HepG2 (cell line): ENCODE measurements around the gene WNT1. TPM values are rescaled to one million over a fixed set of nuclear protein-coding genes. Genes with fewer than 3 reads are reported as not detected.
A peak's percentile ranks its signal among the peaks of the same experiment; 100 is the strongest.

Experiments used
- CAMTA2 ChIP-seq: sonication (generic); formaldehyde crosslinking; IDR thresholded peaks from 2 replicates; pipeline ENCODE4 v1.4.0; 2020; ENCODE audit warnings: mild to moderate bottlenecking, missing genetic modification reagents, borderline replicate concordance
- CBFB ChIP-seq: sonication (generic); formaldehyde crosslinking; IDR thresholded peaks from 2 replicates; pipeline ENCODE4 v1.4.0; 2020; ENCODE audit warnings: missing genetic modification reagents
- ESRRA ChIP-seq: sonication (generic); formaldehyde crosslinking; IDR thresholded peaks from 2 replicates; pipeline ENCODE4 v1.5.1; 2020; ENCODE audit warnings: mild to moderate bottlenecking, low read depth, missing genetic modification reagents
- HIVEP1 ChIP-seq: sonication (generic); formaldehyde crosslinking; IDR thresholded peaks from 2 replicates; pipeline ENCODE4 v1.4.0; 2020; ENCODE audit warnings: mild to moderate bottlenecking, missing genetic modification reagents
- HNRNPLL ChIP-seq: fragments of 200-400 bp; formaldehyde crosslinking; IDR thresholded peaks from 2 replicates; pipeline ENCODE4 v1.6.1; 2017; ENCODE audit warnings: mild to moderate bottlenecking, low read depth, low read length; ENCODE audit not compliant: poor library complexity, severe bottlenecking
- MEF2D ChIP-seq: sonication (generic); formaldehyde crosslinking; IDR thresholded peaks from 2 replicates; pipeline ENCODE4 v1.5.1; 2020; ENCODE audit warnings: mild to moderate bottlenecking, missing genetic modification reagents
- PTBP1 ChIP-seq: fragments of 200-400 bp; formaldehyde crosslinking; IDR thresholded peaks from 2 replicates; pipeline ENCODE4 v1.6.1; 2018; ENCODE audit warnings: low read length, low read depth; ENCODE audit not compliant: poor library complexity, severe bottlenecking
- SMAD1 ChIP-seq: sonication (generic); formaldehyde crosslinking; IDR thresholded peaks from 2 replicates; pipeline ENCODE4 v1.4.0; 2020; ENCODE audit warnings: missing genetic modification reagents, low read depth, mild to moderate bottlenecking, borderline replicate concordance
- THYN1 ChIP-seq: sonication (generic); formaldehyde crosslinking; IDR thresholded peaks from 2 replicates; pipeline ENCODE4 v1.8.1; 2023; ENCODE audit warnings: low read depth, mild to moderate bottlenecking, moderate library complexity, missing genetic modification reagents, borderline replicate concordance
- ZNF33A ChIP-seq: sonication (generic); formaldehyde crosslinking; IDR thresholded peaks from 2 replicates; pipeline ENCODE4 v1.5.1; 2020; ENCODE audit warnings: missing genetic modification reagents, mild to moderate bottlenecking, moderate library complexity, borderline replicate concordance
- ZNF441 ChIP-seq: sonication (generic); formaldehyde crosslinking; IDR thresholded peaks from 2 replicates; pipeline ENCODE4 v1.7.0; 2021; ENCODE audit warnings: missing genetic modification reagents, borderline replicate concordance
- ZNF609 ChIP-seq: sonication (generic); formaldehyde crosslinking; IDR thresholded peaks from 2 replicates; pipeline ENCODE4 v1.4.0; 2020; ENCODE audit warnings: mild to moderate bottlenecking, missing genetic modification reagents, borderline replicate concordance
- ZSCAN30 ChIP-seq: sonication (generic); formaldehyde crosslinking; IDR thresholded peaks from 2 replicates; pipeline ENCODE4 v1.5.0; 2020; ENCODE audit warnings: mild to moderate bottlenecking, missing genetic modification reagents
- polyA plus RNA-seq, 8 experiments: library from polyadenylated mRNA; depleted of rRNA in 3 of 8; stranded (reverse) in 7 of 8; unstranded in 1 of 8; fragments of >200 nt; fragmentation: Illumina TruSeq in 4 of 8; extraction: Trizol in 4 of 8; gene quantifications; 2 replicates each; pipeline versions ENCODE4 v1.2.1 to v1.2.3, GENCODE V29; 2011 to 2016; ENCODE audit warnings: low read depth in 4 of 8, missing spikeins in 1 of 8, mixed read lengths in 1 of 8; ENCODE audit not compliant: insufficient read depth in 1 of 8
- total RNA-seq, 5 experiments: library from RNA; depleted of rRNA; stranded (reverse); fragments of >200 nt; fragmentation: Illumina TruSeq; extraction: Trizol; gene quantifications; 2 replicates each; pipeline ENCODE4 v1.2.3, GENCODE V29; 2016; ENCODE audit warnings: low read depth in 1 of 5
- TF ChIP-seq, protein P1 (sequence below): sonication (generic); formaldehyde crosslinking; IDR thresholded peaks from 2 replicates; pipeline ENCODE4 v1.4.0; 2020; ENCODE audit warnings: mild to moderate bottlenecking, missing genetic modification reagents
- TF ChIP-seq, protein P2 (sequence below): IDR thresholded peaks from 2 replicates; pipeline ENCODE4 v1.6.1; 2012; ENCODE audit warnings: inconsistent platforms
- TF ChIP-seq, protein P3 (sequence below): sonication (generic); formaldehyde crosslinking; IDR thresholded peaks from 2 replicates; pipeline ENCODE4 v1.8.0; 2022; ENCODE audit warnings: missing genetic modification reagents, mild to moderate bottlenecking, inconsistent platforms, borderline replicate concordance
- TF ChIP-seq, protein P4 (sequence below): sonication (generic); formaldehyde crosslinking; IDR thresholded peaks from 2 replicates; pipeline ENCODE4 v1.8.0; 2022; ENCODE audit warnings: low read depth, missing genetic modification reagents
- TF ChIP-seq, protein P5 (sequence below): sonication (generic); formaldehyde crosslinking; IDR thresholded peaks from 2 replicates; pipeline ENCODE4 v1.8.0; 2022; ENCODE audit warnings: mild to moderate bottlenecking, missing genetic modification reagents, moderate library complexity

WNT1 gene
- total and polyA plus RNA-seq, 2 of the 13 experiments (the other 11 are each of a cell fraction or from before 2014, with no cell fraction given), result not detected

GRCh38 chr12:48957141-48958048 lies 20.7 kb upstream of the WNT1 start, which contains the start of gene ARF3 (continued):
- TF ChIP-seq THYN1 (no peak), HIVEP1 (CRISPR knock-in tag) (no peak), CAMTA2 (CRISPR knock-in tag) (no peak), CBFB (CRISPR knock-in tag) (no peak), ZSCAN30 (no peak), ZNF441 (CRISPR knock-in tag) (no peak), ZNF609 (CRISPR knock-in tag) (peak; percentile 58; the same call in 1 of the 2 replicates), SMAD1 (CRISPR knock-in tag) (0 out of 2 replicates have a peak, but pooled peaks have one; percentile 31), ZNF33A (CRISPR knock-in tag) (no peak), PTBP1 (peak; percentile 64), HNRNPLL (peak; percentile 58), ESRRA (CRISPR knock-in tag) (0 out of 2 replicates have a peak, but pooled peaks have one; percentile 19), MEF2D (CRISPR knock-in tag) (peak; percentile 78)
- TF ChIP-seq, protein P1, sequence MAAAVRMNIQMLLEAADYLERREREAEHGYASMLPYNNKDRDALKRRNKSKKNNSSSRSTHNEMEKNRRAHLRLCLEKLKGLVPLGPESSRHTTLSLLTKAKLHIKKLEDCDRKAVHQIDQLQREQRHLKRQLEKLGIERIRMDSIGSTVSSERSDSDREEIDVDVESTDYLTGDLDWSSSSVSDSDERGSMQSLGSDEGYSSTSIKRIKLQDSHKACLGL (CRISPR knock-in tag), result 0 out of 2 replicates have a peak, but pooled peaks have one; percentile 2
- TF ChIP-seq, protein P2, sequence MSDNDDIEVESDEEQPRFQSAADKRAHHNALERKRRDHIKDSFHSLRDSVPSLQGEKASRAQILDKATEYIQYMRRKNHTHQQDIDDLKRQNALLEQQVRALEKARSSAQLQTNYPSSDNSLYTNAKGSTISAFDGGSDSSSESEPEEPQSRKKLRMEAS, result peak; percentile 58
- TF ChIP-seq, protein P3, sequence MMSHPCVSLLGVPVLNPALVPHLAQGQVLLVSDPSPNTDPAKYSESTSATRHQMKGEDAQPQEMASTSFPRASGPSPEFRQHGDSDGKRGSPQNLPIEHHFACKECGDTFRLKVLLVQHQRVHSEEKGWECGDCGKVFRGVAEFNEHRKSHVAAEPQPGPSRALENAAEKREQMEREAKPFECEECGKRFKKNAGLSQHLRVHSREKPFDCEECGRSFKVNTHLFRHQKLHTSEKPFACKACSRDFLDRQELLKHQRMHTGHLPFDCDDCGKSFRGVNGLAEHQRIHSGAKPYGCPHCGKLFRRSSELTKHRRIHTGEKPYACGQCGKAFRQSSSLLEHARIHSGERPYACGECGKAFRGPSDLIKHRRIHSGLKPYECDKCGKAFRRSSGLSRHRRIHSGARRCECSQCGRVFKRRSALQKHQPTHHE, result 0 out of 2 replicates have a peak, but pooled peaks have one; percentile 13
- TF ChIP-seq, protein P4, sequence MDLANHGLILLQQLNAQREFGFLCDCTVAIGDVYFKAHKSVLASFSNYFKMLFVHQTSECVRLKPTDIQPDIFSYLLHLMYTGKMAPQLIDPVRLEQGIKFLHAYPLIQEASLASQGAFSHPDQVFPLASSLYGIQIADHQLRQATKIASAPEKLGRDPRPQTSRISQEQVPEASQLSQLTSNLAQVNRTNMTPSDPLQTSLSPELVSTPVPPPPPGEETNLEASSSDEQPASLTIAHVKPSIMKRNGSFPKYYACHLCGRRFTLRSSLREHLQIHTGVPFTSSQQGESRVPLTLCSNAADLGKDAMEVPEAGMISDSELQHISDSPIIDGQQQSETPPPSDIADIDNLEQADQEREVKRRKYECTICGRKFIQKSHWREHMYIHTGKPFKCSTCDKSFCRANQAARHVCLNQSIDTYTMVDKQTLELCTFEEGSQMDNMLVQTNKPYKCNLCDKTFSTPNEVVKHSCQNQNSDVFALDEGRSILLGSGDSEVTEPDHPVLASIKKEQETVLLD (CRISPR knock-in tag), result peak; percentile 80
- TF ChIP-seq, protein P5, sequence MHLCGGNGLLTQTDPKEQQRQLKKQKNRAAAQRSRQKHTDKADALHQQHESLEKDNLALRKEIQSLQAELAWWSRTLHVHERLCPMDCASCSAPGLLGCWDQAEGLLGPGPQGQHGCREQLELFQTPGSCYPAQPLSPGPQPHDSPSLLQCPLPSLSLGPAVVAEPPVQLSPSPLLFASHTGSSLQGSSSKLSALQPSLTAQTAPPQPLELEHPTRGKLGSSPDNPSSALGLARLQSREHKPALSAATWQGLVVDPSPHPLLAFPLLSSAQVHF (CRISPR knock-in tag), result peak; percentile 46; the same call in 1 of the 2 replicates
